Muscle layer of duodenum (tissue), 2 donors: Measurements from ENCODE around the gene CERS2.

Experiments used
- H3K27ac ChIP-seq: one replicate; pipeline ENCODE4 v1.7.0; 2013; ENCODE audit warnings: mild to moderate bottlenecking, low read length
- H3K27me3 ChIP-seq: one replicate; pipeline ENCODE4 v1.7.0; 2013; ENCODE audit warnings: low read depth, mild to moderate bottlenecking, control low read depth, low read length
- H3K36me3 ChIP-seq, 2 donors: one replicate each; pipeline ENCODE4 v1.7.0; 2013; ENCODE audit warnings: low read length in 2 of 2, control low read depth in 1 of 2, mild to moderate bottlenecking in 1 of 2; ENCODE audit not compliant: insufficient read depth in 2 of 2, control insufficient read depth in 1 of 2
- H3K4me1 ChIP-seq, 2 donors: one replicate each; pipeline ENCODE4 v1.7.0; 2013; ENCODE audit warnings: low read length in 2 of 2, mild to moderate bottlenecking in 2 of 2, control low read depth in 1 of 2, moderate library complexity in 1 of 2; ENCODE audit not compliant: insufficient read depth in 2 of 2, control insufficient read depth in 1 of 2
- H3K4me3 ChIP-seq, 2 donors: one replicate each; pipeline ENCODE4 v1.7.0; 2013; ENCODE audit warnings: low read length in 2 of 2, low read depth in 1 of 2, mild to moderate bottlenecking in 1 of 2
- H3K9me3 ChIP-seq, 2 donors: one replicate each; pipeline ENCODE4 v1.7.0; 2013; ENCODE audit warnings: low read length in 2 of 2, control low read depth in 1 of 2, mild to moderate bottlenecking in 1 of 2; ENCODE audit not compliant: control insufficient read depth in 1 of 2
- donor health status: healthy.

The CERS2 gene

GRCh38 chr1:150976879-150977694, 2.5 kb upstream of the CERS2 start:
- H3K4me3 ChIP-seq = no peak overlapping the region
- peak overlapping the region; percentile 67 for H3K27ac ChIP-seq
- peaks cover 20 to 21% of the 10 kb centered on the region in 2 donors for H3K4me1 ChIP-seq

GRCh38 chr1:150976401-150976821, 1.8 kb upstream of the CERS2 start:
- peaks cover 26 to 28% of the 10 kb centered on the region in 2 donors for H3K4me1 ChIP-seq
- no peaks in the 10 kb centered on the region for H3K9me3 ChIP-seq
- H3K27ac ChIP-seq = no peak overlapping the region
- no peak overlapping the region for H3K4me3 ChIP-seq
- H3K27me3 ChIP-seq = no peaks in the 10 kb centered on the region
- no peaks in the 10 kb centered on the region for H3K36me3 ChIP-seq

More at GRCh38 chr1:150976879-150977694, 2.5 kb upstream of the CERS2 start:
- Histone ChIP-seq H3K27me3 (no peaks in the 10 kb centered on the region), H3K36me3 (no peaks in the 10 kb centered on the region), H3K9me3 (no peaks in the 10 kb centered on the region)

- Histone ChIP-seq H3K9me3 (no peaks in the 10 kb centered on the region), H3K27me3 (no peaks in the 10 kb centered on the region), H3K4me3 (peak overlapping the region; percentile 78 to 87), H3K27ac (peak overlapping the region; percentile 77), H3K4me1 (peaks cover 36 to 41% of the 10 kb centered on the region in 2 donors), H3K36me3 (no peaks in the 10 kb centered on the region)
Measured at GRCh38 chr1:150973836-150974579, 627 bp downstream of the CERS2 start.

GRCh38 chr1:150973258-150973835, 1.3 kb downstream of the CERS2 start:
- Histone ChIP-seq H3K27me3 (no peaks in the 10 kb centered on the region), H3K4me3 (peak overlapping the region; percentile 78 to 87), H3K9me3 (no peaks in the 10 kb centered on the region), H3K27ac (peak overlapping the region; percentile 77), H3K36me3 (peaks cover 5% of the 10 kb centered on the region in 2 donors), H3K4me1 (peaks cover 36 to 39% of the 10 kb centered on the region in 2 donors)

GRCh38 chr1:150972417-150972940, 2.2 kb downstream of the CERS2 start:
- Histone ChIP-seq H3K4me3 (peak overlapping the region; percentile 78 to 87), H3K4me1 (peaks cover 35 to 39% of the 10 kb centered on the region in 2 donors), H3K27ac (peak overlapping the region; percentile 77), H3K9me3 (no peaks in the 10 kb centered on the region), H3K27me3 (no peaks in the 10 kb centered on the region), H3K36me3 (peaks cover 14% of the 10 kb centered on the region in 2 donors)

- peak overlapping the region; percentile 77 for H3K27ac ChIP-seq
- H3K36me3 ChIP-seq = peaks cover 21% of the 10 kb centered on the region in 2 donors
- H3K4me1 ChIP-seq = peaks cover 33 to 39% of the 10 kb centered on the region in 2 donors
- no peaks in the 10 kb centered on the region for H3K9me3 ChIP-seq
- peak overlapping the region; percentile 23 to 87 for H3K4me3 ChIP-seq
- no peaks in the 10 kb centered on the region for H3K27me3 ChIP-seq
Measured at GRCh38 chr1:150971583-150972416, 2.8 kb downstream of the CERS2 start.

GRCh38 chr1:150970808-150971582, 3.6 kb downstream of the CERS2 start:
- Histone ChIP-seq H3K27me3 (no peaks in the 10 kb centered on the region), H3K4me3 (peak overlapping the region; percentile 23 to 42), H3K36me3 (peaks cover 29% of the 10 kb centered on the region in 2 donors), H3K4me1 (peaks cover 33 to 39% of the 10 kb centered on the region in 2 donors), H3K27ac (peak overlapping the region; percentile 32), H3K9me3 (no peaks in the 10 kb centered on the region)

- Histone ChIP-seq H3K9me3 (no peaks in the 10 kb centered on the region), H3K36me3 (peaks cover 36 to 39% of the 10 kb centered on the region in 2 donors), H3K4me1 (peaks cover 33 to 39% of the 10 kb centered on the region in 2 donors), H3K27ac (no peak overlapping the region), H3K27me3 (no peaks in the 10 kb centered on the region), H3K4me3 (no peak overlapping the region)
Measured at GRCh38 chr1:150969626-150970025, 5.0 kb downstream of the CERS2 start.

GRCh38 chr1:150968491-150968890, 6.1 kb downstream of the CERS2 start:
- H3K27ac ChIP-seq = no peak overlapping the region
- H3K36me3 ChIP-seq = peaks cover 42 to 51% of the 10 kb centered on the region in 2 donors
- H3K4me1 ChIP-seq = peaks cover 33 to 39% of the 10 kb centered on the region in 2 donors

GRCh38 chr1:150967936-150968335, 6.7 kb downstream of the CERS2 start:
- Histone ChIP-seq H3K36me3 (peaks cover 47 to 55% of the 10 kb centered on the region in 2 donors), H3K27me3 (no peaks in the 10 kb centered on the region), H3K4me3 (no peak overlapping the region), H3K4me1 (peaks cover 27 to 34% of the 10 kb centered on the region in 2 donors), H3K27ac (no peak overlapping the region), H3K9me3 (no peaks in the 10 kb centered on the region)

More at GRCh38 chr1:150968491-150968890, 6.1 kb downstream of the CERS2 start:
- H3K27me3 ChIP-seq = no peaks in the 10 kb centered on the region
- no peak overlapping the region for H3K4me3 ChIP-seq
- no peaks in the 10 kb centered on the region for H3K9me3 ChIP-seq
